Natural killer cell (primary cell): ENCODE measurements around the gene PNPLA1. TPM values are rescaled to one million over a fixed set of nuclear protein-coding genes. Genes with fewer than 3 reads are reported as not detected.

Experiments
- ATAC-seq, 3 donors: fragments of 150-1000 bp in 2 of 3; fragments of 200-7000 bp in 1 of 3; cut with Tn5 transposase; 1 replicate in 1 of 3; 2 replicates in 2 of 3; pipeline ENCODE4 v1.10.0; 2021; ENCODE audit warnings: mild to moderate bottlenecking in 2 of 3, moderate library complexity in 2 of 3
- DNase-seq, 2 donors: peaks; one replicate each; pipeline versions ENCODE4 v3.0.0 to v3.0.0-alpha.2; 2013 to 2021; ENCODE audit warnings: mixed read lengths in 1 of 2
- H3K27ac ChIP-seq: one replicate; pipeline ENCODE4 v1.5.1; 2013; ENCODE audit warnings: mild to moderate bottlenecking, low read length
- H3K27me3 ChIP-seq: one replicate; pipeline ENCODE4 v1.6.1; 2013; ENCODE audit warnings: low read length; ENCODE audit not compliant: control insufficient read depth, insufficient read depth
- H3K36me3 ChIP-seq: one replicate; pipeline ENCODE4 v1.6.1; 2013; ENCODE audit warnings: low read length; ENCODE audit not compliant: control insufficient read depth, insufficient read depth
- H3K4me1 ChIP-seq: one replicate; pipeline ENCODE4 v1.6.1; 2013; ENCODE audit warnings: low read length; ENCODE audit not compliant: control insufficient read depth, insufficient read depth
- H3K4me3 ChIP-seq: one replicate; pipeline ENCODE4 v1.5.1; 2013; ENCODE audit warnings: low read length
- H3K9me3 ChIP-seq: one replicate; pipeline ENCODE4 v1.6.1; 2013; ENCODE audit warnings: low read length; ENCODE audit not compliant: control insufficient read depth, insufficient read depth
- H3K27ac Mint-ChIP-seq, 2 donors: one replicate each; pipeline ENCODE4 v1.8.0; 2022; ENCODE audit warnings: mild to moderate bottlenecking in 2 of 2, mixed read lengths in 2 of 2, moderate library complexity in 1 of 2
- H3K27me3 Mint-ChIP-seq, 2 donors: one replicate each; pipeline ENCODE4 v1.8.0; 2022; ENCODE audit warnings: low read depth in 2 of 2, mixed read lengths in 2 of 2
- H3K36me3 Mint-ChIP-seq: one replicate; pipeline ENCODE4 v1.8.0; 2022; ENCODE audit warnings: mixed read lengths
- H3K4me1 Mint-ChIP-seq, 2 donors: one replicate each; pipeline ENCODE4 v1.8.0; 2022; ENCODE audit warnings: mixed read lengths in 2 of 2
- H3K4me3 Mint-ChIP-seq: one replicate; pipeline ENCODE4 v1.8.0; 2022; ENCODE audit warnings: mild to moderate bottlenecking, moderate library complexity, mixed read lengths
- H3K9me3 Mint-ChIP-seq, 2 donors: one replicate each; pipeline ENCODE4 v1.8.0; 2022; ENCODE audit warnings: mixed read lengths in 2 of 2
- WGBS: methylation state at CpG from one replicate; pipeline ENCODE4 v1.1.7; 2013; ENCODE audit warnings: missing lambda C conversion rate; ENCODE audit not compliant: insufficient coverage; 5-methylcytosine and 5-hydroxymethylcytosine counted together
- intact Hi-C: fragments of 100-400 bp; cut with micrococcal nuclease; formaldehyde crosslinking; loops from one replicate; pipeline ENCODE4 v1.14.2; 2022
- total RNA-seq, 4 donors: library from RNA; stranded (reverse); fragments of 120-200 nt in 1 of 4; gene quantifications; one replicate each; pipeline versions ENCODE4 v1.2.3 to v1.2.4, GENCODE V29; 2013 to 2022
- TF ChIP-seq, protein P1 (sequence below): fragments of 200-600 bp; IDR thresholded peaks from one replicate; pipeline ENCODE4 v1.8.0; 2022; ENCODE audit warnings: antibody characterized with exemption

The PNPLA1 gene
- total RNA-seq, 3 donors from 2014 or later (not counting 1 experiment from before 2014, with no cell fraction given): 0.14 to 3.5 (median 0.61) TPM

DNA sequence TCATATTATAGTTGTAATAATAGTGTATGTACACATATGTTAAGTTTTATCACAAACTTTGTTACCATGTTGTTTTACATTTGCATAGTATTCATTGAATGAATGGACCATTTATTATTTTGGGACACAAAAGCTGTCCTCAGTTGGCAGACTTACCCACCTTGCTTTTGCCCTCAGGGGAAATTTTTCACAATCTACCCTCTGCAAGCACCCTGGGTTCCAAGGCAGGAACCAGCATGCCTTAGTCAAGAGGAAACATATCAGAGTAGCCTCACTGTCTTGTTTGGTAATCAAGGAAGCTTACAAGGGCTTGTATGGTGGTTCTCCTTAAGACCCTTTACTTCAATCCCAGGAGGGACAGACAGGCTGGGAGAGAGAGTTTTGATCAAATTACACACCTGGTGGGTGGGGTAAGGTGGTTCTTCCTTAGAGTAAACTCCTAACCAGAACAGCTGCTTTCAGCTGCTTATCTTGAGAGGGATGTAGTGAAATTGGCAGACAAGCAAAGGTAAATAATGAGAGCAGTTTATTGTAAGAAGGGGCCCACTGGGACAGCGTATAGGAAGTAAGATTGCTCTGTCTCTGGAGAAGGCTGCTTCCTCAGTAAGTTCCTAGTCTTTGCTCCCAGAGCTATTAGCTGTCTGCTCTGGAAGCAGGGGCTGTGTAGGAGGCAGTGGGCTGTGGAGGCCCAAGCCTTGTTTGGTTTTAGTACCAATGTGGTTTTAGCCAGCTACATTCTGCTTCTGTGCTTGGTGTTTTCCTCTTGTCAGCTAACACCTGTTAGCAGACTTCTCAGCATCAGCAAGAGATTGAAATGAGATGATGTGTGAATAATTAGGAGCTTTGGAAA, 42.3 kb upstream of the PNPLA1 start:
- no peaks in the 10 kb centered on the region for H3K4me1 ChIP-seq
- Mint-ChIP-seq H3K9me3 (no peaks in the 10 kb centered on the region), H3K36me3 (peaks cover 33% of the 10 kb centered on the region), H3K27ac (no peak overlapping the region), H3K4me3 (no peak overlapping the region), H3K4me1 (peaks cover 7 to 17% of the 10 kb centered on the region in 2 donors), H3K27me3 (no peaks in the 10 kb centered on the region)
- H3K27me3 ChIP-seq: no peaks in the 10 kb centered on the region
- intact Hi-C loops: no loop called here
- no peaks in the 10 kb centered on the region for H3K9me3 ChIP-seq
- TF ChIP-seq, protein P1, sequence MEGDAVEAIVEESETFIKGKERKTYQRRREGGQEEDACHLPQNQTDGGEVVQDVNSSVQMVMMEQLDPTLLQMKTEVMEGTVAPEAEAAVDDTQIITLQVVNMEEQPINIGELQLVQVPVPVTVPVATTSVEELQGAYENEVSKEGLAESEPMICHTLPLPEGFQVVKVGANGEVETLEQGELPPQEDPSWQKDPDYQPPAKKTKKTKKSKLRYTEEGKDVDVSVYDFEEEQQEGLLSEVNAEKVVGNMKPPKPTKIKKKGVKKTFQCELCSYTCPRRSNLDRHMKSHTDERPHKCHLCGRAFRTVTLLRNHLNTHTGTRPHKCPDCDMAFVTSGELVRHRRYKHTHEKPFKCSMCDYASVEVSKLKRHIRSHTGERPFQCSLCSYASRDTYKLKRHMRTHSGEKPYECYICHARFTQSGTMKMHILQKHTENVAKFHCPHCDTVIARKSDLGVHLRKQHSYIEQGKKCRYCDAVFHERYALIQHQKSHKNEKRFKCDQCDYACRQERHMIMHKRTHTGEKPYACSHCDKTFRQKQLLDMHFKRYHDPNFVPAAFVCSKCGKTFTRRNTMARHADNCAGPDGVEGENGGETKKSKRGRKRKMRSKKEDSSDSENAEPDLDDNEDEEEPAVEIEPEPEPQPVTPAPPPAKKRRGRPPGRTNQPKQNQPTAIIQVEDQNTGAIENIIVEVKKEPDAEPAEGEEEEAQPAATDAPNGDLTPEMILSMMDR: no peak
- no peak overlapping the region for H3K27ac ChIP-seq
- DNase-seq (no peak), ATAC-seq (no peak)
- 96% methylated on average over 1 of the region's 1 CpG for WGBS
- H3K36me3 ChIP-seq: peaks cover 81% of the 10 kb centered on the region
- no peak overlapping the region for H3K4me3 ChIP-seq

DNA sequence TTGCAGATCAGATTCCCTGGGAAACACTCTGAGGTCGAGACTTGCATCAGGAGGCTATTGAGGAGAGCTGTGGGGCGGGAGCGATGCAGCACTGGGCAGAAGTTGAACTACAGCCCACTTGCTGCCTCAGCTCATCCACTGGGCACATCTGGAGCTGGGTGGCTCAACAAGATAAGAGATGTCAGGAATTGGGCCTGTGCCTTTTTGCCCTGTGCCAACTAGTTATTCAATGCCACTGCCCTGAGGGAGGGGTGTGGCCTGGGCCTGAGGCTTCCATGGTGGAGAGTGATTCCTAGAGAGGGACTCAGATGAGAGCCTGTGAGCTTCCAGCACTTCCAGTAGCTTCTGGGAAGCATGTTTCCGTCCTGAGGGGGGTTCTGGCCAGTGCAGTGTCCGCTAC, 40.6 kb upstream of the PNPLA1 start:
- peaks cover 22% of the 10 kb centered on the region for H3K36me3 Mint-ChIP-seq
- Histone ChIP-seq H3K9me3 (no peaks in the 10 kb centered on the region), H3K4me1 (no peaks in the 10 kb centered on the region), H3K27me3 (no peaks in the 10 kb centered on the region), H3K4me3 (no peak overlapping the region), H3K27ac (no peak overlapping the region), H3K36me3 (peaks cover 72% of the 10 kb centered on the region)
- WGBS: 98% methylated on average over 5 of the region's 5 CpGs
- no peak overlapping the region for H3K27ac Mint-ChIP-seq
- no peak for DNase-seq
- H3K4me3 Mint-ChIP-seq: no peak overlapping the region
- no peaks in the 10 kb centered on the region for H3K9me3 Mint-ChIP-seq
- peaks cover under 1 to 9% of the 10 kb centered on the region in 2 donors for H3K4me1 Mint-ChIP-seq
- intact Hi-C loops: no loop called here
- no peak for ATAC-seq
- TF ChIP-seq, protein P1: no peak
- no peaks in the 10 kb centered on the region for H3K27me3 Mint-ChIP-seq

DNA sequence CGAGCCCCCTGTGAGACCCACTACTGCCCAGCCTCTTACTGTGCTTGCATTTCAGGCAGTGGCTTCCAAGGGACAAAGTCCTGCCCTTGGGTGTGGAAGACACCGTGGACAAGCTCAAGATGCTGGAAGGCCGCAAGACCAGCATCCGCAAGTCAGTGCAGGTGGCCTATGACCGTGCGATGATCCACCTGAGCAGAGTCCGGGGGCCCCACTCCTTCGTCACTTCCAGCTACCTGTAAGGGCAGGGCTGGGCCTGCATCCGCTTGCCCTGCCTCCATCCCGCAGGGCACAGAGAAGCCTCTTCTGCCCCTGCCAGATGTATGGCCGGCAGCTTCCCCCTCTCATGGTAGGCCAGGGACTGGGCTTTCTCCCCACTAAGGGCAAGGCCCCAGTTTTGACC, 39.5 kb upstream of the PNPLA1 start:
- whole genome bisulfite sequencing: 98% methylated on average over 11 of the region's 11 CpGs
- no peak for DNase-seq
- no peak overlapping the region for H3K27ac ChIP-seq
- H3K27ac Mint-ChIP-seq: no peak overlapping the region
- H3K9me3 Mint-ChIP-seq: no peaks in the 10 kb centered on the region
- H3K4me1 Mint-ChIP-seq: peaks cover 9% of the 10 kb centered on the region in 2 donors
- no peak overlapping the region for H3K4me3 ChIP-seq
- H3K27me3 ChIP-seq: no peaks in the 10 kb centered on the region
- H3K36me3 Mint-ChIP-seq: peaks cover 22% of the 10 kb centered on the region
- no peak for ATAC-seq
- no peaks in the 10 kb centered on the region for H3K27me3 Mint-ChIP-seq
- TF ChIP-seq, protein P1: no peak
- H3K36me3 ChIP-seq: peaks cover 62% of the 10 kb centered on the region
- no peaks in the 10 kb centered on the region for H3K9me3 ChIP-seq
- intact Hi-C loops: no loop called here
- H3K4me3 Mint-ChIP-seq: no peak overlapping the region
- H3K4me1 ChIP-seq: no peaks in the 10 kb centered on the region
